CD4-positive, CD25-positive, alpha-beta regulatory T cell (primary cell): ENCODE results near the gene TBC1D4. TPM values are rescaled to one million over a fixed set of nuclear protein-coding genes. Genes with fewer than 3 reads are reported as not detected.

Experiments
- ATAC-seq, 2 donors: fragments of 150-1000 bp; cut with Tn5 transposase; one replicate each; pipeline ENCODE4 v1.10.0; 2021; ENCODE audit warnings: low read depth in 2 of 2, moderate number of reproducible peaks in 2 of 2, moderate library complexity in 1 of 2
- DNase-seq, 3 donors: peaks; one replicate each; pipeline versions ENCODE4 v3.0.0 to v3.0.0-alpha.2; 2012 to 2022; ENCODE audit warnings: mixed read lengths in 1 of 3
- H3K27ac ChIP-seq: one replicate; pipeline ENCODE4 v1.7.0; 2013; ENCODE audit warnings: mild to moderate bottlenecking, low read length; ENCODE audit not compliant: insufficient read depth, poor library complexity, severe bottlenecking
- H3K27me3 ChIP-seq: one replicate; pipeline ENCODE4 v1.7.0; 2013; ENCODE audit warnings: low read length; ENCODE audit not compliant: control insufficient read depth, insufficient read depth
- H3K36me3 ChIP-seq: one replicate; pipeline ENCODE4 v1.7.0; 2013; ENCODE audit warnings: mild to moderate bottlenecking, low read length, moderate library complexity; ENCODE audit not compliant: control insufficient read depth, insufficient read depth
- H3K4me1 ChIP-seq: 2 replicates; pipeline ENCODE4 v1.7.0; 2013; ENCODE audit warnings: mild to moderate bottlenecking, low read length; ENCODE audit not compliant: insufficient read depth, control insufficient read depth, poor library complexity, severe bottlenecking
- H3K4me3 ChIP-seq: one replicate; pipeline ENCODE4 v1.7.0; 2013; ENCODE audit warnings: low read depth, mild to moderate bottlenecking, low read length, moderate library complexity
- H3K9me3 ChIP-seq, 2 experiments: 1 replicate in 1 of 2; 2 replicates in 1 of 2; pipeline ENCODE4 v1.7.0; 2013; ENCODE audit warnings: low read length in 2 of 2, mild to moderate bottlenecking in 1 of 2, moderate library complexity in 1 of 2; ENCODE audit not compliant: control insufficient read depth in 2 of 2
- H3K27ac Mint-ChIP-seq, 3 donors: one replicate each; pipeline ENCODE4 v1.8.0; 2020 to 2022; ENCODE audit warnings: mild to moderate bottlenecking in 3 of 3, mixed read lengths in 3 of 3, moderate library complexity in 2 of 3
- H3K27me3 Mint-ChIP-seq: one replicate; pipeline ENCODE4 v1.8.0; 2022; ENCODE audit warnings: mild to moderate bottlenecking, mixed read lengths
- H3K36me3 Mint-ChIP-seq: one replicate; pipeline ENCODE4 v1.8.0; 2020; ENCODE audit warnings: mixed read lengths
- H3K4me1 Mint-ChIP-seq, 4 donors: one replicate each; pipeline ENCODE4 v1.8.0; 2020 to 2022; ENCODE audit warnings: mixed read lengths in 4 of 4, mild to moderate bottlenecking in 1 of 4
- H3K4me3 Mint-ChIP-seq, 4 donors: one replicate each; pipeline ENCODE4 v1.8.0; 2020 to 2022; ENCODE audit warnings: mild to moderate bottlenecking in 4 of 4, mixed read lengths in 4 of 4, moderate library complexity in 3 of 4
- H3K9me3 Mint-ChIP-seq, 7 donors: one replicate each; pipeline ENCODE4 v1.8.0; 2020 to 2022; ENCODE audit warnings: mixed read lengths in 7 of 7, mild to moderate bottlenecking in 3 of 7, moderate library complexity in 2 of 7
- polyA plus RNA-seq, 4 donors: library from polyadenylated mRNA; unstranded; fragments of 300-500 nt; fragmentation: Illumina TruSeq; gene quantifications; one replicate each; pipeline ENCODE4 v1.2.3, GENCODE V29; 2021
- total RNA-seq: library from RNA; stranded (reverse); gene quantifications from one replicate; pipeline ENCODE4 v1.2.3, GENCODE V29; 2022

TBC1D4 gene
- total and polyA plus RNA-seq, 5 donors from 2014 or later, result 100 to 145 (median 123) TPM

- Mint-ChIP-seq H3K36me3 (no peaks in the 10 kb centered on the region), H3K27ac (peak overlapping the region in 1 of 3 donors; percentile 57)
- H3K9me3 ChIP-seq, result no peaks in the 10 kb centered on the region
These were observed 23.1 kb downstream of the TBC1D4 start for GRCh38 chr13:75458696-75459422.

GRCh38 chr13:75455962-75456361, 26.0 kb downstream of the TBC1D4 start:
- H3K27me3 ChIP-seq, result no peaks in the 10 kb centered on the region
- H3K4me3 ChIP-seq, result no peak overlapping the region
- H3K27ac Mint-ChIP-seq, result no peak overlapping the region
- DNase-seq (no peak), ATAC-seq (no peak)
- H3K4me1 ChIP-seq, result no peaks in the 10 kb centered on the region
- H3K4me1 Mint-ChIP-seq, result no peaks in the 10 kb centered on the region
- H3K9me3 Mint-ChIP-seq, result peaks cover 0 to 6% (median 0%) of the 10 kb centered on the region in 7 donors
- H3K27ac ChIP-seq, result no peak overlapping the region
- H3K36me3 Mint-ChIP-seq, result no peaks in the 10 kb centered on the region
- H3K9me3 ChIP-seq, result no peaks in the 10 kb centered on the region
- H3K36me3 ChIP-seq, result no peaks in the 10 kb centered on the region
- no peak overlapping the region for H3K4me3 Mint-ChIP-seq
- no peaks in the 10 kb centered on the region for H3K27me3 Mint-ChIP-seq

More at GRCh38 chr13:75458696-75459422, 23.1 kb downstream of the TBC1D4 start:
- Mint-ChIP-seq H3K27me3 (no peaks in the 10 kb centered on the region), H3K4me1 (no peaks in the 10 kb centered on the region), H3K9me3 (peaks cover 0 to 6% (median 0%) of the 10 kb centered on the region in 7 donors), H3K4me3 (no peak overlapping the region)
- H3K27ac ChIP-seq, result no peak overlapping the region
- no peaks in the 10 kb centered on the region for H3K27me3 ChIP-seq
- no peaks in the 10 kb centered on the region for H3K36me3 ChIP-seq
- ATAC-seq, result no peak
- no peak for DNase-seq
- H3K4me3 ChIP-seq, result no peak overlapping the region
- no peaks in the 10 kb centered on the region for H3K4me1 ChIP-seq

- Histone ChIP-seq H3K36me3 (no peaks in the 10 kb centered on the region), H3K4me3 (no peak overlapping the region), H3K27me3 (no peaks in the 10 kb centered on the region), H3K4me1 (no peaks in the 10 kb centered on the region), H3K9me3 (no peaks in the 10 kb centered on the region), H3K27ac (no peak overlapping the region)
- Mint-ChIP-seq H3K9me3 (peaks cover 0 to 4% (median 0%) of the 10 kb centered on the region in 7 donors), H3K36me3 (no peaks in the 10 kb centered on the region), H3K4me1 (no peaks in the 10 kb centered on the region), H3K4me3 (no peak overlapping the region), H3K27ac (no peak overlapping the region), H3K27me3 (no peaks in the 10 kb centered on the region)
- ATAC-seq (no peak), DNase-seq (no peak)
These were observed 27.5 kb downstream of the TBC1D4 start for GRCh38 chr13:75454497-75454896.

- Histone ChIP-seq H3K27me3 (no peaks in the 10 kb centered on the region), H3K36me3 (no peaks in the 10 kb centered on the region), H3K4me1 (no peaks in the 10 kb centered on the region), H3K27ac (no peak overlapping the region), H3K9me3 (no peaks in the 10 kb centered on the region), H3K4me3 (no peak overlapping the region)
- Mint-ChIP-seq H3K9me3 (peaks cover 0 to 2% (median 0%) of the 10 kb centered on the region in 7 donors), H3K36me3 (no peaks in the 10 kb centered on the region), H3K27ac (no peak overlapping the region), H3K4me3 (no peak overlapping the region), H3K4me1 (no peaks in the 10 kb centered on the region), H3K27me3 (no peaks in the 10 kb centered on the region)
- no peak for DNase-seq
- ATAC-seq, result no peak
These were observed 29.4 kb downstream of the TBC1D4 start for GRCh38 chr13:75452564-75452963.

- H3K4me1 Mint-ChIP-seq, result no peaks in the 10 kb centered on the region
- H3K9me3 ChIP-seq, result no peaks in the 10 kb centered on the region
- no peaks in the 10 kb centered on the region for H3K27me3 ChIP-seq
- no peak overlapping the region for H3K4me3 ChIP-seq
- H3K9me3 Mint-ChIP-seq, result no peaks in the 10 kb centered on the region
- no peaks in the 10 kb centered on the region for H3K36me3 Mint-ChIP-seq
- H3K27me3 Mint-ChIP-seq, result no peaks in the 10 kb centered on the region
- ATAC-seq, result no peak
- H3K4me1 ChIP-seq, result no peaks in the 10 kb centered on the region
- H3K4me3 Mint-ChIP-seq, result no peak overlapping the region
- no peak overlapping the region for H3K27ac Mint-ChIP-seq
- DNase-seq, result no peak
- H3K36me3 ChIP-seq, result no peaks in the 10 kb centered on the region
- H3K27ac ChIP-seq, result no peak overlapping the region
These were observed 34.5 kb downstream of the TBC1D4 start for GRCh38 chr13:75447493-75447892.

GRCh38 chr13:75446874-75447273, 35.1 kb downstream of the TBC1D4 start:
- Mint-ChIP-seq H3K36me3 (no peaks in the 10 kb centered on the region), H3K4me3 (no peak overlapping the region), H3K27ac (no peak overlapping the region), H3K9me3 (no peaks in the 10 kb centered on the region), H3K27me3 (no peaks in the 10 kb centered on the region), H3K4me1 (no peaks in the 10 kb centered on the region)
- no peak overlapping the region for H3K4me3 ChIP-seq
- H3K27me3 ChIP-seq, result no peaks in the 10 kb centered on the region
- ATAC-seq (no peak), DNase-seq (no peak)
- H3K4me1 ChIP-seq, result no peaks in the 10 kb centered on the region
- no peaks in the 10 kb centered on the region for H3K36me3 ChIP-seq
- H3K27ac ChIP-seq, result no peak overlapping the region
- H3K9me3 ChIP-seq, result no peaks in the 10 kb centered on the region

- Mint-ChIP-seq H3K9me3 (no peaks in the 10 kb centered on the region), H3K36me3 (no peaks in the 10 kb centered on the region), H3K4me3 (no peak overlapping the region), H3K4me1 (peaks cover 0 to 4% (median 0%) of the 10 kb centered on the region in 4 donors), H3K27ac (no peak overlapping the region), H3K27me3 (no peaks in the 10 kb centered on the region)
- Histone ChIP-seq H3K4me3 (no peak overlapping the region), H3K4me1 (no peaks in the 10 kb centered on the region), H3K36me3 (no peaks in the 10 kb centered on the region), H3K27me3 (no peaks in the 10 kb centered on the region), H3K9me3 (no peaks in the 10 kb centered on the region), H3K27ac (no peak overlapping the region)
- ATAC-seq, result no peak
- DNase-seq, result no peak
These were observed 36.1 kb downstream of the TBC1D4 start for GRCh38 chr13:75445717-75446499.
